ENCODE data around the gene TP53AIP1.

TP53AIP1 gene

DNA sequence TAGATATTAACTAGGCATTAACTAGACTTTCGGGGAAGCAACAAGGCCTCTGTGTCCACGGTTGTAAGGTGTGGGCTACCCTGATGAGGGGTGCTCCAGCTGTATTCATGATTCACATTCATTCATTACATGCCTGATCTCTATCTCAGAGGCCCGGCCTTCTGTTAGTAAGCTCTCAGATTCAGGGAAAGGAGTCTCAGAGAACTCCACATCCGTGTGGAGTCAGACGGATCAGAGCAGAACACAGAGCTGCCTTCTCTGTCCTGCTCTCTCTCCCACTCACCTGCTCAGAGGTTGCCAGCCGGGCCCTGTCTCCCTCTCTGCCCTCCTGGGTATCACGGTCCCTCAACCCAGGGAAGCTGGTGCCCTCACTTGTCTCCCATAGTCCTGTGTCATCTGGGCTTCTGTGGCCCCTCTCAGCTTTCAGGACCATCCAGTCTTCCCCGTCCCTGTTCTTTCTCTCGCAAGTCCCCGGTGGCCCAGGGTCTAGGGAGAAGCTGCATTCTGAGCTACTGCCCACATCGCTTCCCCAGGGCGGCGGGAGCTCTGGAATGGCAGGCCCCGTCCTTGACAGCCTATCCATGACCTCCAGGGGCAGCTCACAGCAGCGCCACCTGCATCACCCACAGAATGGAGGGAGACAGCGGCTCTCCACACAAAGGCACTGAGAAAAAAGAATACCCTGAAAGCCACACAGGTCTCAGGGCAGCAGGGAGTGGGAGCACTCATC is 4.3 kb downstream of the TP53AIP1 start:
- TF ChIP-seq, protein P1, sequence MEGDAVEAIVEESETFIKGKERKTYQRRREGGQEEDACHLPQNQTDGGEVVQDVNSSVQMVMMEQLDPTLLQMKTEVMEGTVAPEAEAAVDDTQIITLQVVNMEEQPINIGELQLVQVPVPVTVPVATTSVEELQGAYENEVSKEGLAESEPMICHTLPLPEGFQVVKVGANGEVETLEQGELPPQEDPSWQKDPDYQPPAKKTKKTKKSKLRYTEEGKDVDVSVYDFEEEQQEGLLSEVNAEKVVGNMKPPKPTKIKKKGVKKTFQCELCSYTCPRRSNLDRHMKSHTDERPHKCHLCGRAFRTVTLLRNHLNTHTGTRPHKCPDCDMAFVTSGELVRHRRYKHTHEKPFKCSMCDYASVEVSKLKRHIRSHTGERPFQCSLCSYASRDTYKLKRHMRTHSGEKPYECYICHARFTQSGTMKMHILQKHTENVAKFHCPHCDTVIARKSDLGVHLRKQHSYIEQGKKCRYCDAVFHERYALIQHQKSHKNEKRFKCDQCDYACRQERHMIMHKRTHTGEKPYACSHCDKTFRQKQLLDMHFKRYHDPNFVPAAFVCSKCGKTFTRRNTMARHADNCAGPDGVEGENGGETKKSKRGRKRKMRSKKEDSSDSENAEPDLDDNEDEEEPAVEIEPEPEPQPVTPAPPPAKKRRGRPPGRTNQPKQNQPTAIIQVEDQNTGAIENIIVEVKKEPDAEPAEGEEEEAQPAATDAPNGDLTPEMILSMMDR (IDR thresholded peaks at IDR 0.05), result no peak

DNA sequence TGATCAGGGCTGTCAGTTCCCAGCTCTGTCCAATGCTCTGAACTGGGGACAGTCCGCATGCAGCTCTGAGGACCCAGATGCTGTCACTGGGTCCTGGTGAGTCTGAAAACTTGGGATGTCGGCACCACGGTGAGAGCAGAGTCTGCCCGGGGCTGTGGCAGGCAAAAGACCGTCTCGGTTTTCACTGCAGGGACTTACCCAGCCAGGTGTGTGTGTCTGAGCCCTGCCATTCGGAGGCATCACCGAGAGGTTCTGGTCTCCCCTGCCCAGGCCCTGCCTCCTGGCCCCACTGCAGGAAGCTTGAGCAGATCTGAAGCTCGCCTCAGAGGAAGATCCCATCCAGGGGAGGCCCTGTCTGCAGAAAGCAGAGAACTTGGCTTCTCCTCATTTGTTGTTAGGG is 5.2 kb downstream of the TP53AIP1 start:
- TF ChIP-seq, protein P1 (IDR thresholded peaks at IDR 0.05), result no peak

DNA sequence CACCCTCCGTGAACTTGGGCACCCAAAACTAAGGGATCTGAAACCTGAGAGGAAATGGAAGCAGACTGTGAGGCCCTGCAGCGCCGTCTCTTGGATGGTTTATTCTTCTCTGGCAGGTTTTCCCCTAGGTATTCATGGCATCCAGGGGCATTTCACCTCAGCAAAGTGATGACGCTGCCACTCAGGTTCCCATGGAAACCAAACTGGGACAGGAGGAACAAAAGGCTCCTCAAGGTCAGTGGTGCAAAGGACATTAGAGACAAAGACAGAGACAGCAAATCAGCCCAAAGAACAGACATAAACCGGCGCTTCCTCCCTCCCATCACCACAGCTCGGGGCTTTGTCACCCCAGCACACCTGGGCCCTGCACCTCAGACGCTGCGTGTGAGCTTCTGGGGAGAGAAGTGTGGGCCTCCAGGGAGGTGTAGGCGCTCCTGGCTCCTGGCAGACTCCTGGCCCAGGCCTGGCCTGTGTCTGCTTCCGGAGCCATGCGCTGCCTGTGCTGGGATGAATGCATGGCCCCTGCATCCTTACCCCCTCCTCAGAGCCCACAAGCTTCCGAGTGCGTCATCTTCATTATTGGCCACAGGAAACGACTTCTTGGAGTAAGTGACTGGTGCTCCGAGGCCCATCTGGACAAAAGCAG is 5.9 kb downstream of the TP53AIP1 start:
- TF ChIP-seq, protein P1 (IDR thresholded peaks at IDR 0.05), result no peak

DNA sequence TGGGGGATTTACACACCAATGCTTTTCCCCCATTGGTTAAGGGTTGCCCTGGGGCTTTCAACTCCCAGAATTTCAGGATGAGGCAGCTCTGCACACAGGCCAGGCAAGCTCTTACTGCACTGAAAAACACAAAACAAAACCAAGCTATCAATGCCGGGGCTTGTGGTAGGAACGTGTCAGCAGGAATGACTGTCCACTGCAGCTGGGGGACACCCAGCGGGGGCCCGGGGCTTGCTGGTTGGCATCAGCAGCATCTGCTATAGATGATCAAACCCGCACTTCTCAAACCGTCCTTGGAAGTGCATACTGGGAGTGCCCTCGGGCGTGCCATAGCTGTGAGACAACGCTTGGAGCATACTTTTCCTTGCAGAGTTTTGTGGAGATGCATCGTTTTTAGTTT is 7.7 kb downstream of the TP53AIP1 start:
- TF ChIP-seq, protein P1 (IDR thresholded peaks at IDR 0.05), result no peak

DNA sequence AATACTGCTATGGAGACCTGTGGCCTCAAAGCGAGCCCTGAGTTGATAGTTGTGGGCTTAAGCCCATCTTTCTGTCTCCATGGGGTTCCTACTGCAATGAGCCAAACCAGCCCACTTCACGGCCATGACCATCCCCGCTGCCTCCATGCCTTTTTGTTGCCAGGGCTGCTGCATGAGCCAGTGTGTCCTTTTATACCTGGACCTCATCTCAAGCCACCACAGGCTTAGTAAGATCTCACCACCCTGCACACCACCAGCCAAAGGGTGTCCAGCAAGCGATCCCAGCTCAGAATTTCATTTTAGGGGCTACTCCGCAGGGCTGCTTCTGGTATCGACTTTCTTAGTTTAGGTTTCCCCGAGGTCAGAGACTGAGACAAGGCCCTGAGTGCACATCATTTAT is 8.3 kb downstream of the TP53AIP1 start:
- TF ChIP-seq, protein P1 (IDR thresholded peaks at IDR 0.05), result no peak

DNA sequence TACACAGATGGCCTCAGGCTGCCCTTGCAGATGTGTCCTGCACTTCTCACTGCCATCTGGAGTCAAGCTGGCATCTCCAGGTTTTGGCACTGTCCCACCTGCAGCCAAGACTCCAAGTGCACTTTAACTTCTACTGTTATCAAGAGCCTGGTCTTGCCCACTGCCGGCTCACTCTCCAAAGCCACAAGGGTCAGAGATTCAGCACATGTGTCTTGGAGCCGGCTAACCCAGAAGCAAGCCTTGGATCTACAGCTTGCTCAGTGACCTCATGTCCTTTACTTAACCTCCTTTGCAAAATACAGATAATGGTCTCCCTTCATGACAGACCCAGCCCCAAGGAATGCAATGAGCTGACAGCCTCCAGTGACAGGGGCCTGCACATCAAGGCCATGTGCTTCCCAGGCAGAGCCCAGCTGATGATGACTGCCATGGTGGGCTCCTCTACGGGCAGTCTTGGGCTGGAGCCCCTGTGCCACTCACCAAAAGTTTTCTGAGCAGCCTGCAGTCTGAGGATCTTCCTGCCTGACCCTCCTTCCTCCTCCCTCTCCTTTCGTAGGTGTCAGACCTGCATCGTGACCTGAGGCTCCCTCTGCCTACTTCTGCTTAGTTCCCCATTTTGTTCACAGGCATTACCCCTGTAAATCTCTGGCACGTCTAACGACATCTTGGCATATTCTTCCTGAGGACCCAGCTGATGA is 9.0 kb downstream of the TP53AIP1 start:
- TF ChIP-seq, protein P1 (IDR thresholded peaks at IDR 0.05), result no peak

DNA sequence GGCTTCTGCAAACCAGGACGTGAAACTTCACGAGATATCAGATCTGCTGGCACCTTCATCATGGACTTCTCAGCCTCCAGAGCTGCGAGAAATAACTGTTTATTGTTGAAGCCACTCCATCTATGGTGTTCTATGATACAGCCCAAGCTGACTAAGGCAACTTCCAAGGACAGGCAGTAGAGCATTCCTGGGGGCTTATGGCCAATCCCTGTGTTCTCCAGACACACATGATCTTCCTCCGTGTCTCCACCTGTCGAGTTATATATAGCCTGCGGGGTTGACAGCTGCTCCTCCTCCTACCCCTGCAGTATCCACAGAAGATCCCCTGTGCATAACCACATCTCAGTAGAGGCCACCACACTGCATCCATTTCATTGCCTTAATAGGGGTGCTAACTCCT is 11.0 kb downstream of the TP53AIP1 start:
- TF ChIP-seq, protein P1 (IDR thresholded peaks at IDR 0.05), result no peak
